Activated naive CD8-positive, alpha-beta T cell treated with anti-CD3 and anti-CD28 coated beads, Interleukin-2, amount 50 U/mL, for 24 hours (primary cell): ENCODE measurements around the gene PELI3.
"Not testable (repeated sequence)": the region's sequence is repeated elsewhere in the genome, so short reads cannot be mapped to it uniquely, and the experiment has no call there.

Experiments used
- ATAC-seq: fragments of 150-1000 bp; cut with Tn5 transposase; one replicate; pipeline ENCODE4 v1.10.0; 2021
- DNase-seq: peaks from one replicate; pipeline ENCODE4 v3.0.0; 2021
- H3K27ac Mint-ChIP-seq: one replicate; pipeline ENCODE4 v1.8.0; 2021; ENCODE audit warnings: mild to moderate bottlenecking, mixed read lengths
- H3K27me3 Mint-ChIP-seq: one replicate; pipeline ENCODE4 v1.8.0; 2021; ENCODE audit warnings: mixed read lengths
- H3K36me3 Mint-ChIP-seq: one replicate; pipeline ENCODE4 v1.8.0; 2021; ENCODE audit warnings: low read depth, mixed read lengths
- H3K4me1 Mint-ChIP-seq: one replicate; pipeline ENCODE4 v1.8.0; 2021; ENCODE audit warnings: mixed read lengths
- H3K4me3 Mint-ChIP-seq: one replicate; pipeline ENCODE4 v1.8.0; 2021; ENCODE audit warnings: mild to moderate bottlenecking, moderate library complexity, mixed read lengths
- H3K9me3 Mint-ChIP-seq: one replicate; pipeline ENCODE4 v1.8.0; 2021; ENCODE audit warnings: mixed read lengths

The PELI3 gene

DNA sequence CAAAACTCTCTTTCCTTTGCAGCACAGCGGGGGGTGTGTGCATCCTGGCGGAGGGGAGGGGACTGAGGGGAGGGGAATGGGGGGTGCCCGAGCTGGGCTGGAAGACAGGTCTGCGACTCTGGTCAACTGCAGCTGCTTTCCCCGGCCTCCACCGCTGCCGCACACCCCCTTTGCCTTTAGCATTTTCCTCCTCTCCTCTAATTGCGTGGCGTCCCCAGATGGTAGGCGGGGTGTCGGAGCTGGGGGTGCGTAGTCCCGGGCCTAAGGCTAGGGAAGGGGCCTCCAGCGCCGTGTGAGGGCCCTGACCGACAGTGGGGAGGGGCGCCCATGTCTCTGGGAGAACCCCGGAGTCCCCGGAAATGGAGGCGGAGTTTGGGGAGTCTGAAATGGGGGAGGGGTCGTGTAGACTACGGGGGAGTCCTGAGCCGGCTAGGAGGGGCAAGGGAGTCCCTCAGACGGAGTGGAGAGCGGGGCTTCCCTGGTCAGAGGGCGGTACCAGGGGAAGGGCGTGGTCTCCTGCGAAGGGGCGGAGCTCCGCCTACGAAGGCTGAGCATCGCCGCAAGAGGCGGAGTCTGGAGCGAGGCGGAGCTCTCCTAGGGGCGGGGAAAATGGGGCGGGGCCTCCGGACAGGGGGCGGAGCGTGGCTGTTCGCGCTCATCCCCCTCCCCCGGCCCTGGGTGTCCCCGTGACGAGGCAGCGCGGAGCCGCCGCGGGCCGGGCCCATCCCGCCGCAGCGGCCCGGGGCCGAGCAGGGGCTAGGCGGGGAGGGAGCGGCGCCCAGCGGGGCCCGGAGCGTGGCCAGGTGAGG, at the start of gene PELI3:
Gene PELI3 (plus strand): TSS at position 681 of the 809 bp plus-strand sequence. CDS start 1,224 bp downstream, outside the sequence.
- Mint-ChIP-seq H3K36me3 (no peaks in the 10 kb centered on the region), H3K27me3 (no peaks in the 10 kb centered on the region), H3K27ac (peak within 1 kb of the TSS; percentile 35), H3K4me3 (peak within 1 kb of the TSS; percentile 80), H3K4me1 (peaks cover 53% of the 10 kb centered on the region), H3K9me3 (no peaks in the 10 kb centered on the region)
- ATAC-seq (peak; percentile 77), DNase-seq (peak; percentile 95)

- H3K4me3 Mint-ChIP-seq, result peak overlapping the region; percentile 16
- ATAC-seq, result no peak
- DNase-seq, result peak; percentile 46
- no peaks in the 10 kb centered on the region for H3K36me3 Mint-ChIP-seq
- H3K27ac Mint-ChIP-seq, result no peak overlapping the region
- H3K27me3 Mint-ChIP-seq, result peaks cover 75% of the 10 kb centered on the region
- peaks cover 5% of the 10 kb centered on the region for H3K9me3 Mint-ChIP-seq
- peaks cover 39% of the 10 kb centered on the region for H3K4me1 Mint-ChIP-seq
Measured at GRCh38 chr11:66417000-66417399, 49.7 kb upstream of the PELI3 start.

GRCh38 chr11:66418168-66418985, 48.3 kb upstream of the PELI3 start:
- Mint-ChIP-seq H3K4me3 (peak overlapping the region; percentile 72), H3K4me1 (peaks cover 39% of the 10 kb centered on the region), H3K27me3 (peaks cover 66% of the 10 kb centered on the region), H3K9me3 (peaks cover 9% of the 10 kb centered on the region), H3K36me3 (no peaks in the 10 kb centered on the region), H3K27ac (peak overlapping the region; percentile 22)
- ATAC-seq (peak; percentile 91), DNase-seq (peak; percentile 78)

DNA sequence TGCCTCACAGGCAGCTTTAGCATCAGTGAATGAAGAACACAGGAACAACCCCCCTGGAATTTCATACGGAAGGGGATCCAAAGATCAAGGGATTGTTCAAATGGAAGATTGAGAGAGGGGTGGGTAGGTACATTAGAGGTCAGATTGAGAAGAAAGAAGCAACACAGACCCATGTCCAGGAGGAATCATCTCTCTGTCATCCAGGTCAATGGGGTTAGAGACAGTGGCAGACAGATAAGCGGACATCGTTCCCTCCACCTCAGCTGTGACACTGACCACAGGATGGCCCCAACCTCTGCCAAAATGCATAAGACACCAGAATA, 47.8 kb upstream of the PELI3 start:
- peaks cover 61% of the 10 kb centered on the region for H3K27me3 Mint-ChIP-seq
- no peaks in the 10 kb centered on the region for H3K36me3 Mint-ChIP-seq
- DNase-seq (no peak), ATAC-seq (no peak)
- H3K9me3 Mint-ChIP-seq, result peaks cover 9% of the 10 kb centered on the region
- peaks cover 39% of the 10 kb centered on the region for H3K4me1 Mint-ChIP-seq
- no peak overlapping the region for H3K27ac Mint-ChIP-seq
- H3K4me3 Mint-ChIP-seq, result peak overlapping the region; percentile 72

DNA sequence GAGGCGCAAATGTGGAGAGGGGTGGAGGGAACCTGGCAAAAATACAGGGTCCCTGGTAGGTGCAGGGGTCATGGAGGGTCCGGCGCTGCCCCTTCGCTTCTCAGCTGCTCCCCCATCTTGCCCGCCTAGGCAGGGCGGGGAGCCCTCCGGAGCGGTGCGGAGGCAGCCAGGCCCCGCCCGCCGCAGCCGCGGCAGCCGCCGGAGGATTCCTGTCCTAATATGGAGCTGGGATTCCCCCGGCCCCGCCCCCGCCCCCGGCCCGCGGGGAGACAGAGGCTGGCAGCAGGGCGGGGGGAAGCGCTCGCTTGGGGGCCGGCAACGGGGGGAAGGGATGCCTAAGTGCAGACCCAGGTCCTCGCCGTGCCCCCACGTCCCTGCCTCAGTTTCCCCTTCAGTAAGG, 46.9 kb upstream of the PELI3 start:
- Mint-ChIP-seq H3K27me3 (peaks cover 56% of the 10 kb centered on the region), H3K9me3 (peaks cover 9% of the 10 kb centered on the region), H3K4me1 (peaks cover 39% of the 10 kb centered on the region), H3K36me3 (no peaks in the 10 kb centered on the region), H3K4me3 (no peak overlapping the region), H3K27ac (no peak overlapping the region)
- ATAC-seq (no peak), DNase-seq (no peak)

GRCh38 chr11:66420671-66421476, 45.8 kb upstream of the PELI3 start, which contains the start of gene NPAS4:
NPAS4 (plus strand) TSS chr11:66421035; CDS start chr11:66421180, 145 bp downstream.
- Mint-ChIP-seq H3K4me3 (no peak within 1 kb of the TSS), H3K27ac (no peak within 1 kb of the TSS), H3K27me3 (peaks cover 47% of the 10 kb centered on the region)

DNA sequence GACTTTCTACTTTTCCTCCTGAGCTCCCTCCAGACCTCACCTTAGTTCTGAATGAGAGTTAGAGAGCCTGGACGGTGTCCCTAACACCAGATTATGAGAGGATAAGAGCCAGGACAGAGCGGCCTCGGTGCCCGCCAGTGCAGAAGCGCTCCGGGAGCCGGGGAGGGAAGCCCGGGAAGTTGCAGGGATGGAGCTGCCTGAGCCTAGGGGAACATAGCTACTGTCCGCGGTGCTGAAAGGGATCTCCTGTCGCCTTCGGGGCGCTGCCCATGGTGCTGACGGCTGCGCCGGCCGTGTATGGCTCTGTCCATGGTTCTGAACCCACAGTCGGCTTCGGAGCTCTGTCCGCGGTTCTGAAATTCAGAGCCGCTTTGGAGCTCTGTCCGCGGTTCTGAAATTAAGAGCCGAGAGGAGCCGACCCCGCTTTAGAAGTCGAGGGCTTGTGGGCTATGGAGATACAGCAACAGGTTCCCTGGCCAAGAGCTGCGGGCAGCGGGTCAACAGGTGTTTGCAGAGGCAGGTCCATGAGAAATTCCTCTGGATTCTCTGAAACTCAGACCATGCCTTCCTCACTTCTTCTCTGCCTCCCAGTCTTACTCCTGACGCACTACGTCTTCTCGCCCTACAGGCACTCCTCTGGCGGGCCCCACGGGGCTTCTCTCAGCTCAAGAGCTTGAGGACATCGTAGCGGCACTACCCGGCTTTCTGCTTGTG, 45.1 kb upstream of the PELI3 start:
- Mint-ChIP-seq H3K4me3 (no peak overlapping the region), H3K27me3 (peaks cover 41% of the 10 kb centered on the region), H3K27ac (no peak overlapping the region), H3K36me3 (no peaks in the 10 kb centered on the region), H3K9me3 (peaks cover 9% of the 10 kb centered on the region), H3K4me1 (peaks cover 30% of the 10 kb centered on the region)
- ATAC-seq (peak; percentile 39), DNase-seq (peak; percentile 89)

More at GRCh38 chr11:66420671-66421476, 45.8 kb upstream of the PELI3 start, which contains the start of gene NPAS4:
- H3K36me3 Mint-ChIP-seq, result no peaks in the 10 kb centered on the region
- H3K9me3 Mint-ChIP-seq, result peaks cover 9% of the 10 kb centered on the region
- no peak for ATAC-seq
- DNase-seq, result no peak
- H3K4me1 Mint-ChIP-seq, result peaks cover 38% of the 10 kb centered on the region

DNA sequence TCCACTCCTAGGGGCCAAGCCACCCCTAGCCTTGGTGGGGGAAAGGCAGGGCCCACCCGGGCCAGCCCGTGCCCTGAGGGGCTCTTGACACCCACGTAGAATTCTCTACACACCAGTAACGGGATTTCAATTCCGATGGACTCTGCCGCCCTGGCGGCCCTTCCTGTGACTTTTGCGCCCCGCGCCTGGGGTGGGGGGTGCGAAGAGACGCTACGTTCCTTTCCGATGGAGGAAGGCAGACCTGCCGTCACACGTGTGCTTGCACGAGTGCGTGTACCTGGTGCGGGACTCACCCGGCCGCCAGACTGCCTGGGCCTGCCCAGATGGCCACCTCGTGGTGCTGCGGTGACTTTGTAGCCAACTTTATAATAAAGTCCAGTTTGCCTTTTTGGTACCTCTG, 40.4 kb upstream of the PELI3 start:
- Mint-ChIP-seq H3K36me3 (peaks cover 9% of the 10 kb centered on the region), H3K4me3 (no peak overlapping the region), H3K27ac (no peak overlapping the region), H3K27me3 (peaks cover 9% of the 10 kb centered on the region), H3K4me1 (peaks cover 2% of the 10 kb centered on the region), H3K9me3 (peaks cover 4% of the 10 kb centered on the region)
- ATAC-seq, result no peak
- no peak for DNase-seq

DNA sequence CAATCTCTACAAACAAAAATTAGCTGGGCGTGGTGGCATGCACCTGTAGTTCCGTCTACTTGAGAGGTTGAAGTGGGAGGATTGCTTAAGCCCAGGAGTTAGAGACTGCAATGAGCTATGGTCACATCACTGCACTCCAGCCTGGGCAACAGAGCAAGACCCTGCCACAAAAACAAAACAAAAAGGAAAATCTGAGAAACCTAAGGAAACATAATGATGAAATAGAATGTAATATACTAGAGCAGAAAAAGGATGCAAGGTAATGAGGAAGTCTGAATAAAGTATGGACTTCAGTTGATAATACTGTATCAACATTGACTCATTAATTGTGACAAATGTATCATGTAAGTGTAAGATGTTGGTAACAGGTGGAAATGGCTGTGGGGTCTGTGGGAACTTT, 37.8 kb upstream of the PELI3 start:
- H3K27me3 Mint-ChIP-seq, result peaks cover 6% of the 10 kb centered on the region
- H3K9me3 Mint-ChIP-seq, result no peaks in the 10 kb centered on the region
- DNase-seq, result no peak
- peaks cover 2% of the 10 kb centered on the region for H3K4me1 Mint-ChIP-seq
- ATAC-seq, result no peak
- H3K36me3 Mint-ChIP-seq, result peaks cover 14% of the 10 kb centered on the region
- no peak overlapping the region for H3K27ac Mint-ChIP-seq
- no peak overlapping the region for H3K4me3 Mint-ChIP-seq

DNA sequence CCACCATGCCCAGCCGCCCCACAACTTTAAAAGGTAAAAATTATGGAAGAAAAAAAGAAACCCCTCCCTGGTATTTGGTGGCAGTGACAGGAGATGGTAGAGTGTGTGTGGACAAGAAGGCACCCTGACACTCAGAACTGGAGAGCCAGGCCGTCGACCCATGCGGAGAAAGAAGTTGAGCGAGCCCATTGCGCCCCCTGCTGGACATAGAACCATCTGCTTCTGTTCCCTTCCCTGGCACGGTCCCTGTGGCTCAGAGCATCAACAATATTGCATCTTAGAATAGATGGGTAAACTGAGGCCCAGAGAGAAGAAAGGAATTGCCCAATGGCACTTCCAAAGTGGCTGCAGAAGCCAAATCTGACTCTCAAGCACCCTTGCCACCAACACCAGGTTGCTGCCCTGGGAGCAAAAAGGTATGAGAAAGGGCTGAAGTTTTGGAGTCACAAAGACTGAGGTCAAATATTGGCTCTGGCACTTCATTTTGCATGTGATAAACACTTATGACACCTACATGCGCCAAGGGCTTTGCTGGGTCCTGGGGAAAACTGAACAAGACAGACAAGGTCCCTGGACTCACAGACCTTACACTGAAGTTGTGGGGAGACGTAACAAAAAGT, 36.6 kb upstream of the PELI3 start:
- H3K27me3 Mint-ChIP-seq, result peaks cover 2% of the 10 kb centered on the region
- no peak overlapping the region for H3K4me3 Mint-ChIP-seq
- peaks cover 2% of the 10 kb centered on the region for H3K4me1 Mint-ChIP-seq
- peaks cover 17% of the 10 kb centered on the region for H3K36me3 Mint-ChIP-seq
- ATAC-seq (peak; percentile 86), DNase-seq (peak; percentile 86)
- no peak overlapping the region for H3K27ac Mint-ChIP-seq
- H3K9me3 Mint-ChIP-seq, result no peaks in the 10 kb centered on the region

GRCh38 chr11:66431287-66431686, 35.4 kb upstream of the PELI3 start:
- H3K4me3 Mint-ChIP-seq, DNase-seq, H3K4me1 Mint-ChIP-seq, H3K9me3 Mint-ChIP-seq, H3K27ac Mint-ChIP-seq, ATAC-seq, H3K27me3 Mint-ChIP-seq: not testable (repeated sequence)
- H3K36me3 Mint-ChIP-seq, result peaks cover 24% of the 10 kb centered on the region

- H3K27ac Mint-ChIP-seq, ATAC-seq, DNase-seq, H3K9me3 Mint-ChIP-seq, H3K4me1 Mint-ChIP-seq, H3K4me3 Mint-ChIP-seq, H3K27me3 Mint-ChIP-seq: not testable (repeated sequence)
- peaks cover 31% of the 10 kb centered on the region for H3K36me3 Mint-ChIP-seq
Measured at GRCh38 chr11:66431871-66432329, 34.8 kb upstream of the PELI3 start.

- peaks cover 34% of the 10 kb centered on the region for H3K36me3 Mint-ChIP-seq
- ATAC-seq, result no peak
- no peak overlapping the region for H3K4me3 Mint-ChIP-seq
- no peaks in the 10 kb centered on the region for H3K27me3 Mint-ChIP-seq
- H3K9me3 Mint-ChIP-seq, result no peaks in the 10 kb centered on the region
- peaks cover 7% of the 10 kb centered on the region for H3K4me1 Mint-ChIP-seq
- no peak overlapping the region for H3K27ac Mint-ChIP-seq
- DNase-seq, result no peak
Measured at GRCh38 chr11:66432597-66432996, 34.1 kb upstream of the PELI3 start.
